Ascending aorta (tissue), 2 donors: ENCODE results near the gene MRPL54. TPM values are rescaled to one million over a fixed set of nuclear protein-coding genes. Genes with fewer than 3 reads are reported as not detected.

Experiments
- DNase-seq, 2 donors: peaks; one replicate each; pipeline ENCODE4 v3.0.0-alpha.2; 2019; ENCODE audit warnings: low spot score in 2 of 2
- H3K27ac ChIP-seq, 2 donors: fragments of 200-600 bp; sonication (generic); one replicate each; pipeline ENCODE4 v1.5.1; 2016 to 2017; ENCODE audit warnings: mild to moderate bottlenecking in 1 of 2
- H3K27me3 ChIP-seq: fragments of 200-600 bp; sonication (generic); one replicate; pipeline ENCODE4 v1.5.1; 2017
- H3K36me3 ChIP-seq, 2 donors: fragments of 200-600 bp; sonication (generic); one replicate each; pipeline ENCODE4 v1.5.1; 2016
- H3K4me1 ChIP-seq, 2 donors: fragments of 200-600 bp; sonication (generic); one replicate each; pipeline ENCODE4 v1.5.1; 2016 to 2017; ENCODE audit warnings: mild to moderate bottlenecking in 1 of 2
- H3K4me3 ChIP-seq, 2 donors: fragments of 200-600 bp; sonication (generic); one replicate each; pipeline ENCODE4 v1.5.1; 2016 to 2017; ENCODE audit warnings: mild to moderate bottlenecking in 1 of 2
- H3K9me3 ChIP-seq, 2 donors: fragments of 200-600 bp; sonication (generic); one replicate each; pipeline ENCODE4 v1.5.1; 2016
- intact Hi-C: fragments of 100-400 bp; cut with DNase I; formaldehyde crosslinking; loops from one replicate; pipeline ENCODE4 v1.15.1; 2023
- total RNA-seq: library from RNA; depleted of rRNA; stranded (reverse); fragments of >200 nt; gene quantifications from one replicate; pipeline ENCODE4 v1.1.0, GENCODE V29; 2016
- TF ChIP-seq, protein P1 (sequence below), 3 experiments: fragments of 200-600 bp in 2 of 3; fragments of 450-650 bp in 1 of 3; sonication (generic) in 2 of 3; IDR thresholded peaks; one replicate each; pipeline ENCODE4 v1.5.1; 2016 to 2019; ENCODE audit warnings: antibody characterized with exemption in 3 of 3, mild to moderate bottlenecking in 1 of 3, moderate library complexity in 1 of 3

The MRPL54 gene
- total RNA-seq, 1 donor from 2014 or later = 34.9 TPM

DNA sequence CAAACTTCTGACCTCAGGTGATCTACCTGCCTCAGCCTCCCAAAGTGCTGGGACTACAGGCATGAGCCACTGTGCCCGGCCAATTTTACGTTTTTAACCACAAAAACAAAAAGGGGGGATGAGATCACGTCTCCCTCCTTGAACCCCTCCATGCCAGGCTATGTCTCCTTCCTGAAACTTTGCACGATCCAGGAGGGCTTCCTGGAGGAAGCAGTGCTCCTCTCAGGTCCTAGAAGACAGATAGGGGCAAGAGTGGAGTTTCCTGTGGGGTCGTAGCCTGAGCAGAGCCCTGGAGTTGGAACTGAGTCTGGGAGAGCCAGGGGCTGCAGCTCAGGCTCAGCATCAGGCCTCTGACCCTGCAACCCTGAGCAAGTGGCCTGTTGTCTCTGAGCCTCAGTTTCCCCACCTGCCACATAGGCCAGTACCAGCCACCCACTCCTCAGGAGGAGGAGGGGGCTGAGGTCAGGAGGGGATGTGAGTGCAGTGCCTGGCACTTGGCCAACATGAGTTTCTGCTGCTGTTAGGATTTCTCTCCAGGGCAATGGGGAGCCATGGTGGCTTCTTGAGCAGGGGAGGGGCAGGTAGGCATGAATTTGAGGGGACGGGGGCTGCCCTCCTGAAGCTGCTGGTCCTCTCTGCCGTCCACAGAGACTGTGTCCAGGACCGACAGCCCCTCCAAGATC lies 17.0 kb upstream of the MRPL54 start:
- TF ChIP-seq, protein P1, sequence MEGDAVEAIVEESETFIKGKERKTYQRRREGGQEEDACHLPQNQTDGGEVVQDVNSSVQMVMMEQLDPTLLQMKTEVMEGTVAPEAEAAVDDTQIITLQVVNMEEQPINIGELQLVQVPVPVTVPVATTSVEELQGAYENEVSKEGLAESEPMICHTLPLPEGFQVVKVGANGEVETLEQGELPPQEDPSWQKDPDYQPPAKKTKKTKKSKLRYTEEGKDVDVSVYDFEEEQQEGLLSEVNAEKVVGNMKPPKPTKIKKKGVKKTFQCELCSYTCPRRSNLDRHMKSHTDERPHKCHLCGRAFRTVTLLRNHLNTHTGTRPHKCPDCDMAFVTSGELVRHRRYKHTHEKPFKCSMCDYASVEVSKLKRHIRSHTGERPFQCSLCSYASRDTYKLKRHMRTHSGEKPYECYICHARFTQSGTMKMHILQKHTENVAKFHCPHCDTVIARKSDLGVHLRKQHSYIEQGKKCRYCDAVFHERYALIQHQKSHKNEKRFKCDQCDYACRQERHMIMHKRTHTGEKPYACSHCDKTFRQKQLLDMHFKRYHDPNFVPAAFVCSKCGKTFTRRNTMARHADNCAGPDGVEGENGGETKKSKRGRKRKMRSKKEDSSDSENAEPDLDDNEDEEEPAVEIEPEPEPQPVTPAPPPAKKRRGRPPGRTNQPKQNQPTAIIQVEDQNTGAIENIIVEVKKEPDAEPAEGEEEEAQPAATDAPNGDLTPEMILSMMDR (IDR thresholded peaks at IDR 0.05) = no peak
- Histone ChIP-seq H3K4me3 (no peak overlapping the region), H3K36me3 (peaks cover 6 to 10% of the 10 kb centered on the region in 2 donors), H3K27me3 (no peaks in the 10 kb centered on the region), H3K9me3 (no peaks in the 10 kb centered on the region), H3K27ac (no peak overlapping the region), H3K4me1 (no peaks in the 10 kb centered on the region)
- no peak for DNase-seq
- intact Hi-C loops = no loop called here

DNA sequence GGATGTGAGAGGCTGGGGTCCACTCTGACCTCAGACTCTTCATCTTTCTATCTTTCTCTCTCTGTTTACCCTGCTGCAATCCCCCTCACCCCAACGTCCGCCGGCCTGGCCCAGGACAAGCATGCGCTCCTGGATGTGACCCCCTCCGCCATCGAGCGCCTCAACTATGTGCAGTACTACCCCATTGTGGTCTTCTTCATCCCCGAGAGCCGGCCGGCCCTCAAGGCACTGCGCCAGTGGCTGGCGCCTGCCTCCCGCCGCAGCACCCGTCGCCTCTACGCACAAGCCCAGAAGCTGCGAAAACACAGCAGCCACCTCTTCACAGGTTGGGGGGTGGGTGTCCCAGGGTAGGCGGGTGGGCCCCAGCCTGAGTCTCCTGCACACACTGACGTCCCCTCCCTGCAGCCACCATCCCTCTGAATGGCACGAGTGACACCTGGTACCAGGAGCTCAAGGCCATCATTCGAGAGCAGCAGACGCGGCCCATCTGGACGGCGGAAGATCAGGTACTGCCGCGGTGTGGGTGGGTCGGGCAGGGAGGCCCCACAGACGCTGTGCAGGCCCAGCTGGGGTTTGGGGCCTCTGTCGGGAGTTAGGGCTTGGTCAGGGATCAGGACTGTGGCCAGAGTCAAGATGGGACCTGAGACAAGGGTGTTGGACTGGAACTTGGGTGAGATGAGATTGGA lies 16.0 kb upstream of the MRPL54 start:
- TF ChIP-seq, protein P1 (IDR thresholded peaks at IDR 0.05) = no peak
- intact Hi-C loops = no loop called here
- Histone ChIP-seq H3K9me3 (no peaks in the 10 kb centered on the region), H3K4me3 (no peak overlapping the region), H3K27ac (no peak overlapping the region), H3K27me3 (no peaks in the 10 kb centered on the region), H3K36me3 (peaks cover 16 to 20% of the 10 kb centered on the region in 2 donors), H3K4me1 (no peaks in the 10 kb centered on the region)
- no peak for DNase-seq

DNA sequence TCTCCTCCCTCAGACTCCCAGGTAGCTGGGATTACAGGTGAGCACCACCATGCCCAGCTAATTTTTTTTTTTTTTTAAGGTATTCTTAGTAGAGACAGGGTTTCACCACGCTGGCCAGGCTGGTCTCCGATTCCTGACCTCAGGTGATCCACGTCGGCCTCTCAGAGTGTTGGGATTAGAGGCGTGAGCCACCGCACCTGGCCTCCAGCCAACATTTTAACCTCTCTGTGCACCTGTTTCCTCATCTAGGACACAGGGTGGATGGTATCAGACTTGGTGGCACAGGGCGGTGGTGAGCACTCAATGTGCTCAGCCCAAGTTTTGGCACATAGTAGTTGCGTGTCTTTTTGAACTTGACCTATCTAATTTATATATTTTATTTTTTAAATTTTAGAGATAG lies 13.5 kb upstream of the MRPL54 start:
- no peak for DNase-seq
- Histone ChIP-seq H3K9me3 (no peaks in the 10 kb centered on the region), H3K36me3 (peaks cover 37 to 43% of the 10 kb centered on the region in 2 donors), H3K4me3 (no peak overlapping the region), H3K27me3 (no peaks in the 10 kb centered on the region), H3K4me1 (no peaks in the 10 kb centered on the region), H3K27ac (no peak overlapping the region)
- intact Hi-C loops = no loop called here
- TF ChIP-seq, protein P1 (IDR thresholded peaks at IDR 0.05) = no peak

DNA sequence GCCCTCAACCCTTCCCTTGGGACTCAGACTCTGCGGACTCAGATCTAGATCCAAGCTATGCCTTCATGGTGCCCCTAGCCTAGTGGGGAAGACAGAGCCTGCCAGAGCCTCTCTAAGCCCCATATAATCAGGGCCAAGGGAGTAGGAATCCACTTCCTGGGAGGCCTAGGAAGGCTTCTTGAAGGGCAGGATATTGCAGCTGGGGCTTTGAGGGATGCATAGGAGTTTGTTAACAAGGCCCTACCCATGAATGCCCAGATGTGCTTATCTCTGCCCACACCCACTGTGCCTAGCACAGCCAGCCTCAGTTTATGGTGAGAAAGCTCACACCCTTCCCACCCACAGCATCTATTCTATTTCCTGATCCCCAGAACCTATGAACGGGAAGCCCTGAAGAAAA lies 12.3 kb upstream of the MRPL54 start:
- intact Hi-C loops = no loop called here
- H3K27ac ChIP-seq = no peak overlapping the region
- no peaks in the 10 kb centered on the region for H3K27me3 ChIP-seq
- DNase-seq = no peak
- TF ChIP-seq, protein P1 (IDR thresholded peaks at IDR 0.05) = no peak
- no peaks in the 10 kb centered on the region for H3K9me3 ChIP-seq
- H3K36me3 ChIP-seq = peaks cover 37 to 47% of the 10 kb centered on the region in 2 donors
- H3K4me3 ChIP-seq = no peak overlapping the region
- H3K4me1 ChIP-seq = no peaks in the 10 kb centered on the region

DNA sequence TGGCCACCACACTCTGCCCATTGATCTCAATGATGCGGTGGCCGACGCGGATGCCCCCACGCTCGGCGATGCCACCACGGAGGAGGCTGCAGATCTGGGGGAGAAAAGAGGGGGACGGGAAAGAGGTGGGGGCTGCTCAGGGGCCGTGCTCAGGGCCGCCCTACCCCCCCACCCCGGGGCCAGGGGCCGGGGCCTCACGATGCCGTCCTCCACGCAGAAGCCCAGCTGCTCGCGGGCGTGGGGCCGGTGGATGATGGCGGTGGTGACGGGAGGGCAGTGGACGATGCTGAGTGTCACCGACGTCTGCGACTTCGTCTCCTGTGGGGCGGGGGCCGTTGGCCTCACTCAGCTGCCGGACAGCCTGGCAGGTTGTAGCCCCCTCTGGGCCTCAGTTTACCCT lies 11.2 kb upstream of the MRPL54 start:
- TF ChIP-seq, protein P1 (IDR thresholded peaks at IDR 0.05) = no peak
- Histone ChIP-seq H3K4me1 (no peaks in the 10 kb centered on the region), H3K4me3 (no peak overlapping the region), H3K36me3 (peaks cover 37 to 48% of the 10 kb centered on the region in 2 donors), H3K9me3 (no peaks in the 10 kb centered on the region), H3K27ac (no peak overlapping the region), H3K27me3 (no peaks in the 10 kb centered on the region)
- intact Hi-C loops = no loop called here
- no peak for DNase-seq
